CD4-positive, alpha-beta T cell treated with Interleukin-2 at 100 ng/mL for 4 hours (primary cell): ENCODE measurements around the gene SERBP1.
A peak's percentile ranks its signal among the peaks of the same experiment; 100 is the strongest.
"Not testable (repeated sequence)": the region's sequence is repeated elsewhere in the genome, so short reads cannot be mapped to it uniquely, and the experiment has no call there.

Experiments
- DNase-seq: peaks from one replicate; pipeline ENCODE4 v3.0.0-alpha.2; 2020; ENCODE audit warnings: low spot score

The SERBP1 gene

DNA sequence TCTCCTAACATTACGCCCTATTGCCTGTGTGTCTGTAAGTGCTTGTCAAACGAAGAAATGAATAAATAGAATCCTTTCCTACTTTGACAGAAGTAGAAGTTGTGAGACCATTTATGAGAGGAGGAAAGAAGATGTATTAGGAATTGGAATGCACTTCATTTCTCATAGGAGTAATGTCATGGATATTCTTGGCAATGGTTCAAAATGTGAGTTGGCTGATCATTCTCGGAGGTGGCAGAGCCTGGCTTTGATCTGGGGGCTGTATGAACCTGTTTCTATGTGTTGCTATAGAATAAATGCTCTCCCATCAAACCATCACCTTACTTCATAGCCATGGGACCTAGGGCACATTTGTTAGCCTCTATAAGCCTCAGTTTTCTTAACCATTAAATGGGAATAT is 10.1 kb upstream of the SERBP1 start:
- no peak for DNase-seq

DNA sequence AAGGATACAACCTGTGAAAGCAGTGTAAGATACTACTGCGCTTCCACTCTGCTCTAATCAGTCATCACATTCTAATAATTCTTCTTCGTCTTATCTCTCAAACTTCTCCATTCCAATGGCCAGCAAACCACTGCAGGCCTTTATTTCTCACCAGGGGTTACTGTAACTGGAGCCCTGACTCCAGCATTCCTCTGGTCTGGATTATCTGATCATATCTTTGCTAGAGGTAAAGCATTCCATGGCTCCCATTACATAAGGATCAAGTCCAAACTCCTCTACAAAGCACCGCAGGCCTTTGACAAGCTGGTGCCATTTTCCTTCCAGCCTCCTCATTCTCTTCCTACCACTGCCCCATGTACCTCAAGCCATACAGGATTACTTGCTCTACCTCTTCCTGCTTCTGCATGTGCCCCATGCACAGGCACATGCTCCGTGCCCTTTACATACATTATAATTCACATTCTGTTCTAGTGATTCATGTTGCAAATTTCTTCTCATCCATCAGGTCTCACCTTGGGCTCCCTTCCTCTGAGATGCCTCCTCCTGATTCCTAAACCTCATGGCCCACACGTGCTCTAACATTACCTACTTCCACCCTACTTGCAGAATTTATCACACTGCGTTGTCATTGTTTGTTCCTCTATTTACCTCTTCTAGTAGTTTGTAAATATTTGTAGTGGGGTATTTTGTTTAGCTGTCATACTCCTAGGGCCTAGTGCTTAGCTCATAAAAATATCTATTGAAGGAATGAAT is 9.3 kb upstream of the SERBP1 start:
- no peak for DNase-seq

DNA sequence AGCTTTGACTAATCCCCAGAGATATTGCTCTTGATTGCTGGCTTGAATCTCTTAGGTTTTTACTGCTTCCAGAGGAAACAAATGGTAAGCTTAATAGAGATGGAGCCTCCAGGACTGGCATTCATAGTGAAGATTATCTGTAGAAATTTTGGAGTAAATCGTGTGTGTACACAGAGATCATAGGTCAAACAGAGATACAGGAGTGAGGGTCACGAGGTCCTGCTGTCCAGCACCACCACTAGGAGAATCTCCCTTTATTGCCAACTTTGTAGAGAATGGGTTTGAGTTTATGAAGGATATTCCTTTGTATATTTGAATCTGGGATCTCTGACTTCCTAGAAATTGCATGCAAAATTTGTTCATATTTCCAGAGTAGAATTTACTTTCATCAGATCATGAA is 7.8 kb upstream of the SERBP1 start:
- DNase-seq, result no peak

DNA sequence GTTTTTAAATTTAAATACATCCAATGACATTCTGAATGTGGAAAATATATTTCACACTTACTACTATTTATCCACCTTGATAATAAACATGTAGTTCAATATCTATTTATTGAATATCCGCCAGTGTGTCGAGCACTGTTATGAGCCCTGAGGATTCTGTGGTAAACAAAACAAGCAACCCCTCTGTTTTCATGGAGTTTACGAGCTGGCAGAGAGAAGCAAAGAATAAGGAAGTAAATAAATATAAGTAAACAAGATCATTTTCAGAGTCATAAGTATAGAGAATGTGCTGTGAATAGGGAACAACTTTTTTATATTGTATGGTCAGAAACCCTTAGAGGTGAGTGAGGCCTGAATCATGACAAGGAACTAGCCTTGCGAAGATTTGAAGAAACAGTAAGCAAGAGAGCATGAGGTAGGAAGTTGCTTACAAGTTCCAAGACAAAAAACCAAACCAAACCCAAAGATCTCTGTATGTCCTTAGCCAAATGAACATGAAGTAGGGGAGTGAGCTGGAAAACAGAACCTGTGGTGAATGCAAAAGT is 6.4 kb upstream of the SERBP1 start:
- no peak for DNase-seq

DNA sequence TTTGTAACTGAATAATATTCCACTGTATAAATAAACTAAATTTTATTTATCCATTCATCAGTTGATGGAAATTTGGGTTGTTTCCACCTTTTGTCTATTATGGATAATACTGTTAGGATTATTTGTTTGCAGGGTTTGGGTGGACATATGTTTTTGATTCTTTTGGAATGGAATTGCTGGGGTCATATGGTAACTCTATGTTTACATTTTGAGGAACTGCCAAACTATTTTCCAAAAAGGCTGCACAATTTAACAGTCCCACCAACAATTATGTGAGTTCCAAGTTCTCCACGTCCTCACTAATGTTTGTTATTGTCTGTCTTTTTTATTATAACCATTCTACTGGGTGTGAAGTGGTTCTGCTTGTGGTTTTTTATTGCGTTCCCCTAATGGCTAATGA is 4.3 kb upstream of the SERBP1 start:
- DNase-seq, result no peak

DNA sequence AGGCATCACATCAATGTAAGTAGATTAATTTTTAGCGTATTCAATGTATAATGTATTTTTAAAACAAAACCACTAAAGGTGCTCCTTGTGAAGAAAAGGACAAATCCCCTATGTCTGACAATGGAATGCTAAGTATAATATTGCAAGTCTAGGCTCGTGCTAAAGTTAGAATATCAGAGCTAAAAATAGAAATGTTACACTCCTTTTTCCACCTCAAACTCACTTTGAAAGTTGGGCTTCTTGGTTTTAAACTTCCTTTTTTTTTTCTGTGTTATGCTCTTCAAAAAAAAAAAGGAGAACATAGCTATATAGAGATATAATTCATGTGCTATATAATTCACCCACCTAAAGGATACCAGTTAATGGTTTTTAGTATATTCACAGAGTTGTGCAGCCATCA is 3.6 kb upstream of the SERBP1 start:
- no peak for DNase-seq

DNA sequence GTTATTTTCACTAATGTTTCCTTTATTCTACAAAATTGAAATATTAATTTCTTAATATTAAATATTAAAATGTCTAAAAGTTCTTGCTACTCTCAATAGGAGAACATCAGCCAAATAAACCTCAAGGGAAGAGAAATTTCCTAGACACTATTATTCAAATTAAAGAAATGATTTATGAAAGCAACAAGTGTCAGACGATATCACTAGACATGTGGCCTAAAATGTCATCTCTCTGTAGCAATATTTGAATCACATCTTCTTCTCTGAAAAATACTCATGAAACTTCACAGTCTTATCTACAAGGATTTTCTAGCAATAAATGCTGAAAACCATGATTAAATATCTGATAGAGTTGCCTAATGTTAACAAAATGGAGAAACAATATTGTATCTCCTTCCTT is 2.5 kb upstream of the SERBP1 start:
- no peak for DNase-seq

DNA sequence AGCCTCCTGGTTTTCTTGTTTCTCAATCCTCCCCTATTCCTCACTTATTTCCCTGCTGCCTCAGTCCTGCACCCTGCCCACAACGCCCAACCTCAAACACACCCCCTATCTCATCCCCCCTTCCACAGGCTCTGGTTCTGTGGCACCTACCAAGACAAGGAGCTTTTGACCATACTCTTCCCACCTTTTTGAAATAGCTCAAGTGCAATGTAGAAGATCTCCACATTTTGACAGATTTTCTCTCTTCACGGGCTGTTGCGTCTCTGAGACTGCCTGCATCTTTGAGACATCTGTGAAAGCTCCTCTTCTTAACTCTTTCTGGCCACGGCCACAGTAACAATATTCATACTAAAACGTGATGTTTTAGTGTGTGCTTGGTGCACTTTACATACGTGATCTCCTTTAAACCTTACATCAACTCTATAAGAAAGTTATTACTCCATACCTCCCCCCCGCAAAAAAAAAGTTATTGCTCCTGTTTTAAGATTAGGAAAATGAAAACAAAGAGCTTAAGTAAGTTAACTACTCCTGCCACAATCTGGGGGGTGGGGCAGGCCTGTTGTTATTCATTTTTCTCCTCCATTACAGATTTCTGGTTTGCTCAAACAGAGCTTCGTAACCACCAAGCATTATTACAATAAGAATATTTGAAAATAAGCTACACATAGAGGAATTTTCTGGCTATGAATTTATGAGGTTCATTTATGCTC is 1.8 kb upstream of the SERBP1 start:
- no peak for DNase-seq

DNA sequence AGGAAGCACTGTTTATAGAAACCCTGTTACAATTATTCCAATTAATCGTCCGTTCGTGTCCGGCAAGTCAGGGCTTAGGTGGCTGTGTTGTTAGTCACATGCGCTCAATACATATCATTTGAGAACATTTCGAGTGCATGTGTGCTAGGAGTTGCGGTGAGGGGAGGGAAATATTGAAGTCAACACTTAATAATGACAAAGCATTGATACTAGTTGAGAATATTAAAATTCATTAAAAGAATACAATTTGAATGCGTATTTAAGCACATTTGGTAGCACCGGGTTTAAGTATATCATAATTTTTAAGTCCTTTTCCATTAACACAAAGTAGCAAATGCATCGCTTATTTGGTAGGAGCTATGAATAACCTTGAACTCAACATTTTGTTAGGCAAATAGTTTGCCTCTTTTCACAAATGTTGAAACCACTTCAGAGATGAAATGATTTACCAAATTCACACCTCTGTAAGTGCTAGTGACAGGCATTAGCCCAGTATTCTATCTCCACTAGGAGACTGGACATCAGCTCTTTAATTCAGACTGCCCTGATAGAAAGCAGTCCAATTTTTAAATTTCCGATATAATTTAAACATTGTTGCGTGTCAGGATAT is 1.1 kb upstream of the SERBP1 start:
- no peak for DNase-seq

DNA sequence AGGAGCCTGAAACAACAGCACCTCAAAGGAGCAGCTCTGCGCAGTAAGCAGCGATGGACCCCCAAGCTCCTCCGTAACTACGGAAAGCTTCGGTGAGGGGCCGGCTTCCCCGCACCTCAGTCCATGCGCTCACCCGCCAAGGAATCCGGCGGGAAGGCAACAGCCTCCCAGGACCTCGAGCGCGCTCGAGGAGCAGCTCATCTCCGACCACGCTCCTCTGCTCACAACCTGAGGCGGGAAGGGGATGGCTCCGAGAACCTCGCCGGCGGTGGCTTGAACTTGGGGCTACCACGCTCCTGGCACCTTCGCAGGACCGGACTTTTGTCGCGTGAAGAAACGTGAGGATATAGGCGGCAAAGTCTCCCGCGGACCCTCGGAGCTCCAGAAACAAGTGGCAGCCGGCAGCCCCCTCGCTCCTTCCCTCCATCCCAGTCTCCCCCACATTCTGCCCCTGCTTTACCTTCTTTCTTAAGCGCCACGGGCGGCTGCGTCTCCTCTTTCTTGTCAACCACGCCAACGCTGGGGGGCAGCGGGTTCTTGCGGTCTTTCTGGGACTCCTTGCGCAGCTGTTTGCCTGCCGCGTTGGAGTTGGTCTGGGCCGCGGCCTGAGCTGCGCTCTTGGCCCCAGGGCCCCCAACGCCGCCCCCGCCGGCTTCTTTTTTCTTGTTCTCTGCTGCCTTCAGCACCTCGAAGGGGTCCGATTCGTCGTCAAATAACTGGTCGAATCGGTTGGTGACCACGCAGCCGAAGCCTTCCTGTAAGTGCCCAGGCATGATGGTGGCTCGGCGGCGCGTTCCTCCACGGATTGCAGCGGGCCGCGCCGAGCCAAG is 459 bp downstream of the SERBP1 start:
- DNase-seq, result no peak

DNA sequence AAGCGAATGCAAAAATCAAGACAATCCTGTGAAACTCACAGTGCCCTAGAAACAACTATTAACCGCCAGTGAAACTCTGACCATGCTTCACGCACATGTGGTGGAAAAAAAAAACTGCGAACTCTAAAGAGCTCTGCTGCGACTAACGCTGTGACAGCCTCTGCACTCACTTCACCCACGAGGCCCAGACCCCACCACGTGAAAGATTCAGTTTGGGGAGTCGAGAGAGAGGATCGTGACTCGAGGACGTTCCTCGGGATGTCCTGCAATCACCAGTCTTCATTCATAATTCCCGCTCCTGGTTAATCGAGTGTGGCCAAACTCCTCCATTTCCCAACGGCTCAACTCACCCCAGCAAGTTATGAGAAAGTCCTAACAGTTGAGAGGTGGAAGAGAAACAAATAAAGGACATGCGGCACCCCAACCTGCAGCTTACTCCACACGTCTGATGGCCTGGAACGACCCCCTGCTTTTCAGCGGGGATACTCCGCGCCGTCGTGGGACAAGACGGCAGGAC is 1.1 kb downstream of the SERBP1 start:
- DNase-seq, result peak; percentile 11

DNA sequence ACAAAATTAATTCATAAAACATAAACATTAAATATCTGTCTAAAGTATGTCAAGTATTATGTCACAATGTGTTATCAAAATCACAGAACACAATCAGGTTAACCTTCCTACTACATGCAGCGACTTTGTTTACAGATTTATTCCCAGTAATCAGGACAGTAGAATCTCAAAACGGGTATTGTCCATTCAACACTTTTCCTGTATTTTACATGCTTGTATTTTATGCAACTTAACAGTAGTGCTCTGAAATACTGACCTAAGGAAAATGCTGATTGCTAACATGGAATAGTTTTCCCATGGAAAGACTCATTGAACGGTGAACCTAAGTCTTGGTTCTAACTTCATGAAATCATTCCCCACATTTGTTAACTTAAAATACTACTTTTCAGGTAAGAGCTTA is 2.3 kb downstream of the SERBP1 start:
- no peak for DNase-seq

DNA sequence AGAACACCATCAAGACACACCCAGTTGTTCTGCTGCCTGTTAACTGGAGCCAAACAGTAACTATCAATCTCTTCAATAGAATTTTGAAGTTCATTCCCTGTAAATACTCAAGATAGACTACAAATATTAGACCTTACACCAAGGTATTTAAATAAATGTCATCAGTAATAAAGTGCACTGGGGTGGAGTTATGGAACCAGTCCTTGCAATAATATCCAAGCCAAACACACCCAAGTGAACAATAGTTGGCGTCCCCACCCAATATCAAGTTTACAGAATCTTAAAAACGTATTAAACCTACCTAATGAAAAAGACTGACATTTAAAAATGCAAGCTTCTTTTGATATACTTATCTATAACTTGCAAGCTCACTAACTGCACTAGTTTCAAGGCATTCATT is 2.7 kb downstream of the SERBP1 start:
- DNase-seq, result no peak

DNA sequence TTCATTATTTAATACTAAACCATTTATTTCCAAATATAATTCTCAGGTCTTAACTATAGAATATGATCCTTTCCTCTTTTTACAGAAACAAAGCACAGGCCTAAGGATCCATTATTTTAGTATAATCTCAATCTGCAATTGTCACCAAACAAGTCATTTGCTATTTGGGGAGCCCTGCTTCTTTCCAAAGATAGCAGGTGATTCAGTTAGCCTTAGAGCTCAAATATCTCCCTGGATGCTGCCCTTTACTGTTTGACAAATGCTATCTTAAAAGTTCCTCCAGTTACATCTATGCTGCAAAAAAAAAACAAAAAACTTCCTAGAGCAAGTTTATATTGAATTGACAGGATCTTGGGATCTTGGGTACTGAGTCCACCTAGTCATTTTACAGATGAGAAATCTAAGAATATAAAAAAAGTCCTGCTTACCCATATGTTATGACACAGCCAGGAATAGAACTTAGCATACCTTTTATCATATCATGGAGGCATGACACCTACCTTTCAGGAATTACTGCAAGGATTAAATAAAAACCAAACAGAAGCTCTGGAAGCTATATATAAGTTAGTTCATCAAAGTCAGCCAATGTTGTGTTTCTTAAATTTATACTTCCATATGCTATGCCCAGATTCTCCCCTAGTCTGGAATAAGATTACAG is 9.2 kb downstream of the SERBP1 start:
- no peak for DNase-seq

DNA sequence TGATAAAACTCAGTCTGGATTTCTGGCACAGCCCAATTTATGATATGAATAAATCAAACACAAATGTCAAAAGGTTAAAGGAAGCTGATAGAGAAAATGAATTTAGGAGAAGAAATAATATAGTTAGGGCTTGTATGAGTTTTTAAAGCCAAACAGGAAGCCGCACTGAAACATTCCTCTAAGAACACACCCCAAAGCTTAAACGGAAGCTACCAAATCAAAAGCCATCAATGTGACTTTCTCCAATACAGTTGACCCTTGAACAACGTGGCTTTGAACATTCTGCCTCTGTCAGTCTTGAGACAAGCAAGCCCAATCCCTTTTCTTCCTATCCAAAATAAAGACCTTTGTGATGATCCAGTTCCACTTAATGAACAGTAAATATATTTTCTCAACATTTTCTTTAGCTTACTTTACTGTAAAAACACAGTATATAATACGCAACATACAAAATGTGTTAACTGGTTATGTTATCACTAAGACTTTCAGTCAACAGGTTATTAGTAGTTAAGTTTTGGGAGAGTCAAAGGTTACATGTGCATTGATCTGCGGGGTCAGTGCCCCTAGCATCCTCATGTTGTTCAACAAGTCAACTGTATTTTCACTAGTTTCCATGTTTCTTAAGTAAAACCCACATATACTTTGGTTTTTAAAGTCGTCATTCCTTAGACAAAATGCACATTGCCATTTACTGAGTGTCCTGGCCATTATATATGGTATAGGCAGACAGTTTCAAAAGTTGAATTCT is 11.2 kb downstream of the SERBP1 start:
- DNase-seq, result no peak

DNA sequence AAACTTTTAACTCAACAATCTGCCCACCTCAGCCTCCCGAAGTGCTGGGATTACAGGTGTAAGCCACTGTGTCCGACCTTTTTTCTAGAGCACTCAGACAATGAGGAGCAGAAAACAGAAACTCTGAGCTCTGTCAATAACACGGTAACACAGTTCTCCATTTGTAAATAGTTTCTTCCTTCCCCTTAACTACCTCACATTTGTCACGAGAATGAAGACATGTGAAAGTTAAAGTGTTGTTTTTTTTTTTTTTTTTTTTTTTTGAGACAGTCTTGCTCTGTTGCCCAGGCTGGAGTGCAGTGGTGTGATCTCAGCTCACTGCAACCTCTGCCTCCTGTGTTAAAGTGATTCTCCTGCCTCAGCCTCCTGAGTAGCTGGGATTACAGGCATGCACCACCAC is 12.5 kb downstream of the SERBP1 start:
- DNase-seq, result not testable (repeated sequence)

DNA sequence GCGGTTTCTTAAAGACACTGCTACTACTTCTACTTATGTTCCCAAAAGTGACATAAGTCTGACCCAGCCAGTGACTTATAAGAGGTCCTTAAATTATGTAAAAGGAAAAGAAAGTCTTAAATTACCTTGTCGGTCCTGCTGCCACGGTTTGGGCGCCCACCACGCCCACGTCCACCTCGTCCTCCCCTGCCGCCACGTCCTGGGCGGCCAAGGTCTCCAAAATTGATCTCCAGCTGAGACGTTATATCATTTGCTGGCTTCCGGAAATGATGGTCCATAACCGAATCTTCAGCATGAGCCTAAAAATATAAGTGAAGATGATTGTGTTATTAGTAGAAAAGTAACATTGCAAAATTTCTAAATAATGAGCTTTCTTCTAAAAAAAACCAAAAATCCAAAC is 15.2 kb downstream of the SERBP1 start:
- DNase-seq, result no peak

DNA sequence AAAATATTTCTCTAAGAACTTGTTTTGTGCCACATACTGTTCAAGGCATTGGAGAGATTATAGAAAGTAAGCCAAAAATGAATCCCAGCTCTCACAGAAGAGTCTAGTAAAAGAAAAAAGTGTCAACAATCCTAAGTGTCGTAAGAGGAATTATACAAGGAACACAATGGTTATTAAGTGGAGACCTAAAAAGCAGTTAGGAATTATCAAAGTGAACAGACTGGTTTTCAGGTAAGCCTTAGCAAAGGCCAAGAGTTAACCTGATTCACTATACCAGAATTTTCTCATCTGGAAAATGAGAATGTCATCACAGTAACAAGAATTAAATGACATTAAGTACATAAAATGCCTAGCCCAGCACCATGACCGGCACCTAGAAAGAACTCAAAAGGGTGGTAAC is 15.6 kb downstream of the SERBP1 start:
- DNase-seq, result no peak

DNA sequence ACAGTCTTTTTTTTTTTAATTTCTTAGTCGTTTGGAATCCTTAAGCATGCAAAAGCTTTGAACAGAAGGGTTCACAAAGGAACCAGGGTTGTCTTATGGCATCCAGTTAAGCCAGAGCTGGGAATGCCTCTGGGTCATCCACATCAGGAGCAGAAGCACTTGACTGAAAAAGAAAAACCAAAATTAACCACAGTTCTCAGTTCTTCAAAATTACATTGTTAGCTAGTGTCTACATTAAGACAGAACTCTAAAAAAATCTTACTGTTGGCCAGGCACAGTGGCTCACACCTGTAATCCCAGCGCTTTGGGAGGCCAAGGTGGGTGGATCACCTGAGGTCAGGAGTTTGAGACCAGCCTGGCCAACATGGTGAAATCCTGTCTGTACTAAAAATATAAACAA is 17.1 kb downstream of the SERBP1 start:
- not testable (repeated sequence) for DNase-seq

DNA sequence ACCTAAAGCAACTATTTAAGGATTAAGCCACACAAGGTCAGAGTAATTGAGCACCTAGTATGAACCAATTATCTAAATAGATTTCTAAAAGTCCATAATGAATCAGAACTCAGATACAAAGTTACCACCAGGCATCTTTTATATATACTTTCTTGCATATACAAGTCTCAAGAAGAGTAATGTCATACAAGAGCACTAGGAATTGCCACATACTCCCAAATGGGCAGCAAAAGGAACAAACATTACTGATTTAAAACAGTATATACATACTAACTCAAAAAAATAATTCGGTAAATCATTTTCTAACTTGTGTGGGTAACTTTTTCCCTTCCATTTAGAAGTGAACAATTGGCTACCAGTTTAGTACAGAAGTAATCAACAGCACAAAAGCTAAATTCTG is 22.1 kb downstream of the SERBP1 start:
- no peak for DNase-seq

DNA sequence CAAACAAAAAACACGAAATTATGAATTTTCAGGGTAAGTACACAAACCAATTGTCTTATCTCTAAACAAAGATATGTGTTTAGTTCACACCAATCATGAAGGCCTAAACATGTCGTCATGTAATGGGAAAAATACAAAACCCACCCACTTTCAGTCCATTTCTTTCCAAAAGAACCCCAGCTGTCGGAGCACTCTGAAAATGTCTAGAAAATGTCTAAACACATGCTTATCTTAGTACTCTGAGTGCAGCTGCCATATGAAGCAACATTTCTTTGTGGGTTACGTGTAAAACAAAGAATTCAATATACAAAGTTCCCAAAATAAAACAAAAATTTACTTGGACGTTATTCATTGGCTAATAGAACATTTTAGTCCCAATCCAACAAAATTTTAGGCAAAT is 22.7 kb downstream of the SERBP1 start:
- no peak for DNase-seq
